ENCODE results near the gene CASKIN1. TPM values are rescaled to one million over a fixed set of nuclear protein-coding genes. Genes with fewer than 3 reads are reported as not detected.
A peak's percentile ranks its signal among the peaks of the same experiment; 100 is the strongest.

The CASKIN1 gene
- total and polyA plus RNA-seq, 8 donors = 0.61 to 2.1 (median 1.1) TPM

DNA sequence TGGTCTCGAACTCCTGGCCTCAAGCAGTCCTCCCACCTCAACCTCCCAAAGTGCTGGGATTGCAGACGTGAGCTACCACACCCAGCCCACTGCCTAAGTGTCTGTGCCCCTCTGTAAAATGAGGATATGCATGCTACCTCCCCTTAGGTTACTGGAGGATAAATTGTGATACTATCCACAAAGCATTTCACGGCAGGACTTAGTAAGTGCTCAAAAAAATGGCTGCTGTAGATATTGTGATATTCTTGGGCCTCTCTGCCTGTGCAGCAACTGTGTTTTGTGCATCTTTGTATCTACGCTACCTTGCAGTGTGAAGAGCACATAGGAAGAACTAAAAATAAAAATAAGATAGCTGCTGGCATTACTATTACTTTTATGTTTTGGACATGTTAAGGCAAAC lies 1.9 kb upstream of the CASKIN1 start:
- no peak overlapping the region for H3K4me3 ChIP-seq
- DNase-seq (no peak), FAIRE-seq (no peak), ATAC-seq (no peak)
- TF ChIP-seq, protein P1, sequence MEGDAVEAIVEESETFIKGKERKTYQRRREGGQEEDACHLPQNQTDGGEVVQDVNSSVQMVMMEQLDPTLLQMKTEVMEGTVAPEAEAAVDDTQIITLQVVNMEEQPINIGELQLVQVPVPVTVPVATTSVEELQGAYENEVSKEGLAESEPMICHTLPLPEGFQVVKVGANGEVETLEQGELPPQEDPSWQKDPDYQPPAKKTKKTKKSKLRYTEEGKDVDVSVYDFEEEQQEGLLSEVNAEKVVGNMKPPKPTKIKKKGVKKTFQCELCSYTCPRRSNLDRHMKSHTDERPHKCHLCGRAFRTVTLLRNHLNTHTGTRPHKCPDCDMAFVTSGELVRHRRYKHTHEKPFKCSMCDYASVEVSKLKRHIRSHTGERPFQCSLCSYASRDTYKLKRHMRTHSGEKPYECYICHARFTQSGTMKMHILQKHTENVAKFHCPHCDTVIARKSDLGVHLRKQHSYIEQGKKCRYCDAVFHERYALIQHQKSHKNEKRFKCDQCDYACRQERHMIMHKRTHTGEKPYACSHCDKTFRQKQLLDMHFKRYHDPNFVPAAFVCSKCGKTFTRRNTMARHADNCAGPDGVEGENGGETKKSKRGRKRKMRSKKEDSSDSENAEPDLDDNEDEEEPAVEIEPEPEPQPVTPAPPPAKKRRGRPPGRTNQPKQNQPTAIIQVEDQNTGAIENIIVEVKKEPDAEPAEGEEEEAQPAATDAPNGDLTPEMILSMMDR (IDR thresholded peaks at IDR 0.05) = no peak
- no peaks in the 10 kb centered on the region for H3K36me3 ChIP-seq
- H3K9me3 ChIP-seq = no peaks in the 10 kb centered on the region
- no peak overlapping the region for H3K27ac ChIP-seq
- H3K27me3 ChIP-seq = no peaks in the 10 kb centered on the region
- 69 to 74% methylated on average over 4 of the region's 4 CpGs for WGBS, 2 donors
- intact Hi-C loops (cut with DNase I) = loop anchor here in 1 of 3 donors (10.0 kb wide), 1 partner anchor 57 kb away; the partner anchor contains the start of gene ECI1
- peaks cover 5 to 7% (median 7%) of the 10 kb centered on the region in 3 donors for H3K4me1 ChIP-seq

DNA sequence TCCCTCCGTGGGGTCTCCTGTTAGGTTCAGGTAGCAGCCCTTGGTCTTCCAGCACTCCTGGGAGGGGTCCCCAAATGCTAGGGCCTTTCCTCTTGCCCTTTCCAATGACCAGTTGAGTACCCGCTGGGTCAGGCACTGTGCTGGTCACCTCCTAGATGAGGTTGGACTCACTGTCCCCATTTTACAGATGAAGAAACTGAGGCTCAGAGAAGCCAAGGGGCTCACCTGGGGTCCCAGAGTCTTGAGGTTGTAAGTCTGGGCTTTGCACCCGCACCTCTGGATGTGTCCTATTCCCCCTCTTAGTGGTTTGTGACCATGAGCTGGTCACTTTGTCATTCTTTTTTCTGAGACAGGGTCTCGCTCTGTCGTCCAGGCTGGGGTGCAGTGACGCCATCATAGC lies 1.4 kb upstream of the CASKIN1 start:
- H3K27ac ChIP-seq = no peak overlapping the region
- no peaks in the 10 kb centered on the region for H3K36me3 ChIP-seq
- no peaks in the 10 kb centered on the region for H3K27me3 ChIP-seq
- no peak for FAIRE-seq
- peaks cover 5 to 7% (median 7%) of the 10 kb centered on the region in 3 donors for H3K4me1 ChIP-seq
- 80 to 86% methylated on average over 6 of the region's 6 CpGs for WGBS, 2 donors
- H3K9me3 ChIP-seq = no peaks in the 10 kb centered on the region
- ATAC-seq = no peak
- TF ChIP-seq, protein P1 (IDR thresholded peaks at IDR 0.05) = no peak
- no peak for DNase-seq
- intact Hi-C loops (cut with DNase I) = loop anchor here in 1 of 3 donors (10.0 kb wide), 1 partner anchor 57 kb away; the partner anchor contains the start of gene ECI1
- H3K4me3 ChIP-seq = no peak overlapping the region

DNA sequence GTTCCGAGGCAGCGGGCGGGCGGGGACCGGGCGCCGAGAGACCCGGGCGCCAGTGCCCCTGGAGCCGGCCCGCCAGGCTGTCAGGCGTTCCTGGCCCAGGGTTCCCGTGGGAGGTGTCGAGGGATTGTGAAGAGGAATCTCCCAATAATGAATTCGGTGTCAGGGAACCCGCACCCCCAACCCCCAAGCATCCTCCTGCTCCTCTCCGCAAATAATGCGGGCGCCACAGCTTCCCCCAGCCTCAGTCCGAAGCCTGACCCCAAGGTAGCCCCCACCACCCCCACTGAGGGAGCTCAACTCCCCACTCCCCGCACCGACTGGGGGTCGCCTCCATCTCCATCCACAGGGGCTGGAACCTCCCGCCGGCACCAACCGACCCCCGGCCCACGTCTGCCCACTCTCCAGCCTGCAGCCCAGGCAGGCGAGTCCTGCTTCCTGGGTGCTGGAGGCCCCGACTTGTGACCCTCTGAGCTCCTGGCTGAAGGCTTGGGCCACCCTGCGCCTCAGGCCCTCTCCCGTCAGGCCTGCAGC lies 641 bp upstream of the CASKIN1 start:
- ATAC-seq (no peak), DNase-seq (peak in 1 of 6 donors; percentile 65), FAIRE-seq (no peak)
- intact Hi-C loops (cut with DNase I) = loop anchor here in 1 of 3 donors (10.0 kb wide), 1 partner anchor 58 kb away; the partner anchor contains the start of gene ECI1
- Histone ChIP-seq H3K4me3 (peak overlapping the region in 2 of 4 donors; percentile 35 to 44), H3K4me1 (peaks cover 5 to 7% (median 7%) of the 10 kb centered on the region in 3 donors), H3K9me3 (no peaks in the 10 kb centered on the region), H3K36me3 (no peaks in the 10 kb centered on the region), H3K27ac (no peak overlapping the region), H3K27me3 (no peaks in the 10 kb centered on the region)
- TF ChIP-seq, protein P1 (IDR thresholded peaks at IDR 0.05) = no peak
- 45 to 52% methylated on average over 26 to 32 of the region's 32 CpGs for WGBS, 2 donors

DNA sequence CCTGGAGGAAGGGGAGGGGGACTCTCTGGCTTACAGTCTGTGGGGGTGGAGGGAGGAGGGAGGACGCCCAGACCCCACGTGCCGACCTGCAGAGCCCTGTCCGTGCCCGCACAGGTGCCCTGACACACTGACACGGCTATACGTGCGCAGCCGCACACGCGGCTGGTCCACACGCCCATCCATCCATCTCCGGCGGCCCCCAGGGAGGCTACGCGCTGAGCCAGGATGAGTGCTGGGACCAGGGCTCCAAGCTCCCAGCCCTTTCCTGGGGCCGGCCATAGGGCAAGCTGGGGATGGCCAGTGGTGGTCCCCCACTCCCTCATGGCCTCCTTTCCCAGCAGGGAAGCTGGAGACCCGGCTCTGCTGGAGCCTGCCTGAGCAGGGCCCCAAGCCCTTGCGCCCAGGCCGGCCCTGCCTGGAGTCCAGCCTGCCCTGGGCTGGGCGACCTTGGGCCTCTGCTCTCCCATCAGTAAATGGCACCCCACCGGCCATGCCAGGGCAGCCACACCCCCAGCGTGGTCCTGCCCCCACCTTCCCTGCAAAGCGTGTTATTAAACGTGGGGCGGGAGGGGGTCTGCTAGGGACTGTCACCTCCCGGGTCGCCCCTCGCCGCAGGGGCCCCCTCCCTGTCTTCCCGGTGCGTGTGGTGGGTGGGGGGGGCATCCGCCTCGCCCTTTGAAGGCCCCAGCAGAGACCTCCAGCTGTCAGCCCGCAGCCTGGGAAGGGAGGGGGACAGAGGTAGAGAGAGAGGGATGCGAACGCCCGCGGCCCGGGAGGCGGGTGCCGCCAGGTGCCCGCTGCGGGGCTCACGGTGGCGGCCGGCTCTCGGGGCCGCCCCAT lies 863 bp downstream of the CASKIN1 start:
- no peaks in the 10 kb centered on the region for H3K36me3 ChIP-seq
- TF ChIP-seq, protein P1 (IDR thresholded peaks at IDR 0.05) = no peak
- DNase-seq (peak in 1 of 6 donors; percentile 58), FAIRE-seq (no peak), ATAC-seq (peak; percentile 18 to 42 (median 29))
- no peaks in the 10 kb centered on the region for H3K9me3 ChIP-seq
- no peak overlapping the region for H3K27ac ChIP-seq
- H3K27me3 ChIP-seq = no peaks in the 10 kb centered on the region
- WGBS, 2 donors = 5 to 10% methylated on average over 31 to 49 of the region's 49 CpGs
- intact Hi-C loops (cut with DNase I) = loop anchor here in 1 of 3 donors (10.0 kb wide), 1 partner anchor 59 kb away; the partner anchor contains the start of gene ECI1
- peaks cover 5 to 7% (median 7%) of the 10 kb centered on the region in 3 donors for H3K4me1 ChIP-seq
- H3K4me3 ChIP-seq = peak overlapping the region in 3 of 4 donors; percentile 30 to 45 (median 44)

Measured in pancreas (tissue), 10 donors.